AG09309 (cell line): ENCODE measurements around the gene CLIC5.

Experiments used
- DNase-seq: peaks from one replicate; pipeline ENCODE4 v3.0.0-alpha.2; 2010; ENCODE audit warnings: low read depth
- H3K4me3 ChIP-seq: 2 replicates; pipeline ENCODE4 v1.5.1; 2011; ENCODE audit warnings: mild to moderate bottlenecking, low read depth, low read length, moderate library complexity; ENCODE audit not compliant: control insufficient read depth
- TF ChIP-seq, protein P1 (sequence below): IDR thresholded peaks from 2 replicates; pipeline ENCODE4 v1.5.1; 2011; ENCODE audit warnings: mild to moderate bottlenecking, low read depth, low read length, inconsistent platforms; ENCODE audit not compliant: insufficient read depth, control insufficient read depth; ENCODE audit errors: missing control alignments

Gene CLIC5

DNA sequence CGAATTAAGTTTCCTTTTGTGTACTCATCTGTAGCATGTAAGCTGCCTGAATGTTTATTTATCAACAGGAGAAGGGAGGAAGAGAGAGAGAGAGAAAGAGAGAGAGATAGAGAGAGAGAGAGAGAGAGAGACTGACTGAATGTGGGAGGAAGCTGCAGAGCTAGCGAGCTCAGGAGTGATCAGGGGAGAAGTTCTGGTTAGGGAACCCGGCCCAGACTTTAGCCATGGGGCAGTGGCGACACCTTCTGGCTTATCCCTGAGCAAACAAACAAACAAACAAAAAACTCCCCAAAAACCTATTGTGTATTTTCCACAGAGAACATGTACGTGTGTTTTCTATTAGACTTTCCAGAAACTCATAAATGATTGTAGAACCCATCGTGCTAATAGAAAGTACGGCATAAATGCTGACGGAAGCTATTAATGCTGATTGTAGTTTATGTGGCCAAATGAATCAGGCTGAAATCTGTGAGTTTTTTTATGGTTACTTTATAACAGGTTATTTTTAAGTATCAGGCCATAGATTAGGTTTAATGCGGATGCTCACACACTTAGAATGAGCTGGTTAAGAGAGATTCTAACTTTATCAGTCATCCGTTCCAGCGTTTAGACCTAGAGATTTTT is 92.8 kb downstream of the CLIC5 start:
- TF ChIP-seq, protein P1, sequence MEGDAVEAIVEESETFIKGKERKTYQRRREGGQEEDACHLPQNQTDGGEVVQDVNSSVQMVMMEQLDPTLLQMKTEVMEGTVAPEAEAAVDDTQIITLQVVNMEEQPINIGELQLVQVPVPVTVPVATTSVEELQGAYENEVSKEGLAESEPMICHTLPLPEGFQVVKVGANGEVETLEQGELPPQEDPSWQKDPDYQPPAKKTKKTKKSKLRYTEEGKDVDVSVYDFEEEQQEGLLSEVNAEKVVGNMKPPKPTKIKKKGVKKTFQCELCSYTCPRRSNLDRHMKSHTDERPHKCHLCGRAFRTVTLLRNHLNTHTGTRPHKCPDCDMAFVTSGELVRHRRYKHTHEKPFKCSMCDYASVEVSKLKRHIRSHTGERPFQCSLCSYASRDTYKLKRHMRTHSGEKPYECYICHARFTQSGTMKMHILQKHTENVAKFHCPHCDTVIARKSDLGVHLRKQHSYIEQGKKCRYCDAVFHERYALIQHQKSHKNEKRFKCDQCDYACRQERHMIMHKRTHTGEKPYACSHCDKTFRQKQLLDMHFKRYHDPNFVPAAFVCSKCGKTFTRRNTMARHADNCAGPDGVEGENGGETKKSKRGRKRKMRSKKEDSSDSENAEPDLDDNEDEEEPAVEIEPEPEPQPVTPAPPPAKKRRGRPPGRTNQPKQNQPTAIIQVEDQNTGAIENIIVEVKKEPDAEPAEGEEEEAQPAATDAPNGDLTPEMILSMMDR: peak; percentile 93
- peak; percentile 44 for DNase-seq

DNA sequence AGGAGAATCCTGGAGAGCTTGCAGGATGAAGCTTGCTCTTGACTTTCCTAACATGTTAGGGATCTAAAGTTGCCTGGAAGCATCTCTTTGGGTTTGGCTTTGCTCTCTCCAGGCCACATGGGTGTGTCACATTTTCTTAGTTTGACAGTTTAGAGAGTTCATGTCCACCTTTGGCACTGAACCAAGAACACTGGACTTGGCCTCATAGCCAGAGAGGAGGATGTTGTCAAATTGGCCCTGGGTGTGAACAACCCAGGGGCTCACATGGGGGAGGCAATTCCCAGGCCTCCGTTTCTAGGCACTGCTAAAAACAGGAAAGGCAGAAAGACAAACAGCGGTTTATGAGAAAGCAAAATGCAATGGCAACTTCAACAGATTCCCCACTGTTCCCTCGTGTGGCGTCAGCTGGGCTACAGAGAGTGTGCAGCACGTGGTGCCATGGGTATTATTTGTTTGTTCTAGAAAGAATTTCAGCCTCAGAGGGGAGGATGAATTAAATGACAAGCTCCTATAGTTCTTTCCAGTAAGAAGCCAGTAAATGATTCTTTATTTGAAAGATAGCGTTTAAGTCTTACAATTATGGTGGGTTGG is 93.9 kb downstream of the CLIC5 start:
- DNase-seq: no peak
- no peak overlapping the region for H3K4me3 ChIP-seq
- TF ChIP-seq, protein P1: no peak

More for the DNA sequence above, 92.8 kb downstream of the CLIC5 start:
- no peak overlapping the region for H3K4me3 ChIP-seq

DNA sequence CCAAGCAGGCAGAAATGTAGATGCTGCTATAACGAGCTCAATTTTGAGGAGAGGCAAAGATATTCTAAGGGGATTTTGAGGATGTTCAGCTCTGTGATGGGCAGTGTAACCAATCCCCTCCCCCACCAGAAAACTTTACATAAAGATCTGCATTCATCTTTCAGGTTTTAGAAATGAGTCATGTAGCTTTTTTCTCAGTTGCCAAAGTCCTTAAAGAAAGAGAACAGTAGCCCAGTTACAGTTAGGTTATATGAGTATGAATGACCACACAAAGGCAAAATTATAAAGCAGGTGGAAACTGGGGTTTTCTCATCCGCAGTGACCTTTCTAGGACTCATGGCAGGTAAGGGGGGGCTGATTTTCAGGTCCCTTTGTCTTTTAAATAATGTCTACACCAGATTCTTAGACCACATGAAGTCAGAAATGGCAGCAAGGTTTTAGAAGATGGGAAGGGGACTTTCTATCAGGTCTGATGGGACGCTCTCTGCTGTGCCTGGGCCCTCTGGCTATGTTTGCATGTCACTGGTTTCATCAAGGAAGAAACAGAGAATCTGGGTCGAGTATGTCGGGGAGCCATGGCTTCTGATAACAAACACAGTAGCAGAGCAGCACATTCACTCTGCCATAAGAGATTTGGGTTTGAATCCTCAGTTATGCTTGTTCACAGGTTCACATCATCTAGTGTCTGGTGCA is 94.7 kb downstream of the CLIC5 start:
- DNase-seq: no peak
- TF ChIP-seq, protein P1: no peak

DNA sequence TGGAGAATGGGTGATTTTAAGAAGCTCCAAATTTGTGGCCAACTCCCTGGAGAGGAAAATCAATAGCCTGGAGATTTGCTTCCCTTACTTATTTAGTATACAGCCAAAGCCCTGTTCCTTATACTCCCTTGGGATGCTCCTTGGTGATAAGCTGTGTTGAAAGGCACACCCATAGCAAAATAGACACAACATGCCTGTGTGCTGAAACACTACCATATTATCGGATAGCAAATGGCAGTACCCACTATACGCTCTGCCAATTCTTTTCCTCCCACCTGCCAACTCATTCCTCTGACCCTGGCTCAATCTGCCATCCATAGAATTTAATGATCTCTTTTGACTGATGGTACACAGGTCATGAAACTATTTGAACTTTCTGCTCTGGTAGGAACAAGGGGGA is 98.2 kb downstream of the CLIC5 start:
- TF ChIP-seq, protein P1: no peak
- DNase-seq: no peak
- no peak overlapping the region for H3K4me3 ChIP-seq

More for the DNA sequence above, 94.7 kb downstream of the CLIC5 start:
- H3K4me3 ChIP-seq: no peak overlapping the region

DNA sequence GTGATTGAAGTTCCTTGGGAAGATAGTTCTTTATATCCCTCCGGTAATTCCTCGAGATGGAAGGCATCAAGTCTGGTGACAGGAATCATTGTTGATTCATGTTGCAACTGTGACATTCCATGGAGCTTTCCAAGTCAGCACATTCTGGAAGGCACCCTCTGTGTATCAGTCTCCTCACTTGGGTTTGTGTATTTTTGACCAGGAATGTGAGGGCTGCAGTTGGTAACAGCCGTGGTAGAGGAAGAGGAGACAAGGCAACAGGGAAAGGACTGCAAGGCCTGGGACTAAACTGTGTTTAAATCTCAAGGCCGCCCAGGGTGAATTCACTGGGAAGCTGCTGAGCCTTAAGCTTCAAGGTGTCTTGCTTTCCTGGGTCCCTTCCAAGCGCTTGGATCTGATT is 99.0 kb downstream of the CLIC5 start:
- H3K4me3 ChIP-seq: no peak overlapping the region
- TF ChIP-seq, protein P1: no peak
- DNase-seq: no peak

DNA sequence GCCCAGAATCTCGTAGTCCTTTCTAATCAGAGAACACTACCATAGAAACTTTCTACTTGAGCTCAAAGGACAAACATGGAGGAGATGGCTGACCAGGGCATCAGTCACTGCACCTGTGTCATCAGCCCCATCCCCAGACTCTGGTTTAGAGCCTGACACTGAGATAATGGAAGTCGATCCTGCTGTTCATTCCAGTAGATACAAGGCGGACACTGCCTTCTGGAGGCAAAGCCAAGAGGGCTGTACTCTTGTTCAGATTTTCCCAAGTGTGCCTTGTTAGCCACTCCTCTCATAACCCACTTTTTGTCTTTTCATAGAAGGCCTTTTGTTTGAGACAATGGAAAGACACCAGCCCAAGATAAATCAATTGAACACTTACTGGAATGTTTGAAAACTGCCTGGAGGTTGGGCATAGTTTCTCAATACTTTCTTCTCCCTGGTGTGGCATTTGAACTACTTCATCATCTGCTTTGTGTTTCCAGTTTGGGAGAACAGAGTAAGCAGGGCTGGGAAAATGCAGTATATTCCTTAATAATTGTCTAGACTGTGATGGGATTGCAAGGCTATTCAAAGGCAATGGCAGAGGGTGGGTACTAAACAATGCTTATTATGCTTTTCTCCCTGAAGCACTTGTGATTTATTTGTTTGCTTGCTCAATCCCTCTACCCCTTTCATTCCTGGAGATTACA is 99.7 kb downstream of the CLIC5 start:
- no peak overlapping the region for H3K4me3 ChIP-seq
- TF ChIP-seq, protein P1: no peak
- DNase-seq: no peak
